GM19043 (cell line): ENCODE results near the gene AHNAK.

Experiments used
- ATAC-seq: cut with Tn5 transposase; IDR thresholded peaks from one replicate; pipeline ENCODE4 v1.9.1; 2021; ENCODE audit warnings: low read depth; ENCODE audit not compliant: unreplicated experiment

The AHNAK gene

DNA sequence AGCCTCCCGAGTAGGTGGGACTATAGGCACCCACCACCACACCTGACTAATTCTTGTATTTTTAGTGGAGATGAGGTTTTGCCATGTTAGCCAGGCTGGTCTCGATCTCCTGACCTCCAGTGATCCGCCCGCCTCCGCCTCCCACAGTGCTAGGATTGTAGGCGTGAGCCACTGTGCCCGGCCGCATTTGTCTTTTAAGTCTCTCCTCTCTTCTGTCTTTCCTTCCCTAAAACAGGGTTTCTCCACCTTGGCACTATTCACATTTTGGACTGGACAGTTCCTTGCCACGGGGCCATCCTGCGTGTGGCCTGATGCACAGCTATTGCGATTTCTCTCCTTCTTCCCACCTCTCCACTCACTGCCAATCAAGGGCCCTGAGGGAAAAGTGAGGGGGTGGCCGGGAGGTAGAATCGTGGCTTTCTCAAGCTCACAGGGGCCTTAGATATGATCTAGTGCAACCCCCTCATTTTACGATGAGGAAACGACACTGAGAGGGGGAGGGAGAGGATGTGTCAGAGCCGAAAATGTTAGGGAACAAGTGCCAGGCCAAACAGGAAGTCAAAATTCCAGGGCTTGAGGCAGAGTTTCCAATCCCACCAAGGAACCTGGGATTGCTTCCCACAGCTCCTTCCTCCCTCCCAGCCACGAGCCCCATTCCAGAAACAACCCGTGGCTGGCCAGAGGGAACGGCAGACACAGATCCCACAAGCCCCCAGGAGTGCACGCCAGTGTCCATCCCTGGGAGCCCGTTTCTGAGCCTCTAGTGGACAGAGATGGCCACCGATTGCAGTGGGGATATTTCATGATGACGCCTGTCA is 106.6 kb downstream of the AHNAK start:
- ATAC-seq: no peak

DNA sequence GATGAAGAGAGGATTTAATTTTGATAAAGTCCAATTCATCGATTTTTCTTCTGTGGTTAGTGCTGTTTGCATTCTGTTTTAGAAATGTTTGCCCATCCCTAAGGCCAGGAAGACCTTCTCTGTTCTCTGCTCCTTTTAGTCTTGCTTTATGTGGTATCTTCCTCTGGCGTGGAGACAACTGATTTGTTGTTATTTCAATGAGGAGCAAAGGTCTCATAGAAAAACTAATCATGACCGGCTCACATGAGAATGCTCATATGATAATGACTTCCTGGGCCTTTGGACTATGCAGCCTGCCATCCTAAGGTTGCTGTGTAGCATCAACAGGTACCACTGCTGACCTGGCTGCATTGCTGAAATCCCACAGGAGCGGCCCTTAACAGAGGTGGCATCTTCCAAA is 108.0 kb downstream of the AHNAK start:
- no peak for ATAC-seq

GRCh38 chr11:62437616-62438015 is 109.0 kb downstream of the AHNAK start:
- ATAC-seq: no peak

GRCh38 chr11:62435846-62436660 is 110.6 kb downstream of the AHNAK start:
- ATAC-seq: no peak

- no peak for ATAC-seq
Measured at GRCh38 chr11:62433904-62434276, 112.7 kb downstream of the AHNAK start.

GRCh38 chr11:62433141-62433903 is 113.3 kb downstream of the AHNAK start:
- no peak for ATAC-seq

- no peak for ATAC-seq
Measured at GRCh38 chr11:62432695-62433094, 113.9 kb downstream of the AHNAK start.

DNA sequence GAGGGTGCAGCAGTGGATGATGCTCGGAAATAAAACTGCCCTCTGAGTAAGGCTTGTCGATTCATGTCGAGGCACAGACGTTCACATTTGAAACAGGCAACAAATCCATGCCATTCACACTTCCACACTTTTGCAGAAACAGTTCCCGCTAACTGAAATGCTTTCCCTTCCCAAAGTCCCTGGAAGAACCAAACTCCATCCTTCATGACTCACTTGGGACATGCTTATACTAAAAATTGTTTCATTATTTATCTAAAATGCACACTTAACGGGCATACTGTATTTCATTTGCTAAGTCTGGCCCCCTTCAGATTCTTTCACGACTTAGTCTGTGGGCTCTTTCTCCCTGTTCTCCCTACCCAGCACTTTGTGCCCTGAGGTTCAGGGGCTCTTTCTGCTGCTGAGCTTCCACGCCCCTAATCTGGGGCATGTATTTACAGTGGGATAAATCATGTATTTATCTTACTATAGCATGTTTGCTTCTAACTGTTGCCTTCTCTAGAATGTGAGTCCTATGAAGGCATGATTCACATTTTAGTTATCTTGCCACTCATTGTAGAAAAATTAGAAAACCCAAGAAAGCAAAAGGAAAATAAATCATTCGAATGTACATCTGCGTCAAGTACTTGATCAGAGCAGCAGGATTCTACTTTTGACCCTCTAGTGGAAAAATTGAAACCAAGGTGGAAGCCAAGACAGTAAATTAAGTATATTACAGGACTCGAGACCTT is 115.3 kb downstream of the AHNAK start:
- ATAC-seq: no peak

GRCh38 chr11:62430425-62430824 is 116.2 kb downstream of the AHNAK start:
- no peak for ATAC-seq

GRCh38 chr11:62428871-62429560 is 117.6 kb downstream of the AHNAK start:
- ATAC-seq: no peak

DNA sequence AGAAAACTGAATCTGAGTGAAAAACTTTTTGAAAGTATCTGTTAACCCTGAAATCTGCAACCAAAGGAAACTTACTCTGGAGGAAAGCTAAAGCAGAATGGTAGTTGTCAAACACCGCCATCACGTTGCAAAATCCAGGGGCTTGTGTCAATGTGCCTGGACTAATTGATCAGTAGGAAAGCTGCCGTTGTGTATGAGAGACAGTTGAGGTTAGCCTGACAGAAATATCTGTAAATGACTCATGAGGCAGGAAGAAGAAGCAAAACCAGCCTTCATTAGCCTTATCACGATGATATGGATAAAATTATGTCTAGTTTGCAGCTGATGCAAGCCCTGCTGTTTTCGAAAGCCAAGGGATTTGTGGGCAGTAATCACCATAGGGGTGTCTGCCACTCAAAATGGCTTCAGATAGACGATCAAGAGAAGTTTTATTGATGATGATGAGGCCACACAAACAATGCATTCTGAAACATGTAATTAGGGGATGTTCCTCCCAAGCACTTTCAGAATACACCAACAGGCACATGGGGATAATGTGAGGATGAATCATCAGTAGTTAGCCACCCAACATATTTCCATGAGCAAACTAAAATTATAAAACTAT is 118.9 kb downstream of the AHNAK start:
- no peak for ATAC-seq

DNA sequence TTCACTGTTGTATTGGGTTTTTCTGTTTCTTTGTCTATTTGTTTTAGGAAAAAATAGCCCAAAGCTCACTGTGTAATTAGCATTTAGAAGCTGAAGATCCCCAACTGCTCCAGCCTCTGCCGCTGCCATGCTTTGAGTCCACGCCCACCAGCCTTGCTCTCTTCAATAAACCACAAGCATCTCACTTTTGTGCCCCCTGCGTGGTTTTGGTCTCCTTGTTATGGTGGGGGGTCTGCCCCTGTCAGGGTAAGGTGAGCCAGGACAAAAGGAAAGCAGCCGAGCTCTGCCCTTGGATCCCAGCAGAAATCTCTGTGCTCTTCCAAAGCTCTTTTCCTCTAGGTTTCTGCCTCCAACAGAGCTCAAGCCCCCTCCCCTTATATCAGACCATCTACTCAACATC is 123.6 kb downstream of the AHNAK start:
- no peak for ATAC-seq

DNA sequence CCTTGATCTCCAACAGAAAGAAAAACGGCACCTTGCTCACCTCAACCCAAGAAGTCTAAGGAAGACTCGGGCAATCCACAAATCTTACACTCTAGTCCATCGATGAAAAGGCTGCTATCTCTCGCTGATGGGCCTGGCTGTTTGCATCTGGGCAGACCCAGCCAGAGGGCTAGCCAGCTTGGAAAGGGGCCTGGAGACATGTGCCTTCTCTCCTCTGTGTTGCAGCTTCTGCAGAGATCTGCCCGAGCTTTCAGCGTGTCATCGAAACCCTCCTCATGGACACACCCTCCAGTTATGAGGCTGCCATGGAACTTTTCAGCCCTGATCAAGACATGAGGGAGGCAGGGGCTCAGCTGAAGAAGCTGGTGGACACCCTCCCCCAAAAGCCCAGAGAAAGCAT is 124.6 kb downstream of the AHNAK start:
- no peak for ATAC-seq

- no peak for ATAC-seq
Measured at GRCh38 chr11:62420882-62421281, 125.7 kb downstream of the AHNAK start.

DNA sequence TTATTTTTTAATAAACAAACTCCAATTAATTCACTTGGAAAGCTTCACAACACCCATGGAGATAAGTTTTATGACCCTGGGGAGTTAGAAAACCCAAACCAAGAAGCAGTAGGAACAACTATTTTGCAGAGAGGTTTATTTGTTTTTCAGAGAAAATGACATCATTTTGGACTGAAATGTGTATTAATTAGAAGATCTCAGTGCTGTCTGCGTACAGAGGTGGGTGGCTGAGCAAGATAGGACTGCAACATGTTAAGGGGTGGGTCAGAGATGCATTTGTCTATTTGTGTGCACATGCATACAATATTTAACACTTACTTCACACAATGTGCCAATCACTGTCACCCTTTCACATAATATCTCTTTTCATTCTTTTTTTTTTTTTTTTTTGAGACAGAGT is 126.7 kb downstream of the AHNAK start:
- ATAC-seq: no peak

DNA sequence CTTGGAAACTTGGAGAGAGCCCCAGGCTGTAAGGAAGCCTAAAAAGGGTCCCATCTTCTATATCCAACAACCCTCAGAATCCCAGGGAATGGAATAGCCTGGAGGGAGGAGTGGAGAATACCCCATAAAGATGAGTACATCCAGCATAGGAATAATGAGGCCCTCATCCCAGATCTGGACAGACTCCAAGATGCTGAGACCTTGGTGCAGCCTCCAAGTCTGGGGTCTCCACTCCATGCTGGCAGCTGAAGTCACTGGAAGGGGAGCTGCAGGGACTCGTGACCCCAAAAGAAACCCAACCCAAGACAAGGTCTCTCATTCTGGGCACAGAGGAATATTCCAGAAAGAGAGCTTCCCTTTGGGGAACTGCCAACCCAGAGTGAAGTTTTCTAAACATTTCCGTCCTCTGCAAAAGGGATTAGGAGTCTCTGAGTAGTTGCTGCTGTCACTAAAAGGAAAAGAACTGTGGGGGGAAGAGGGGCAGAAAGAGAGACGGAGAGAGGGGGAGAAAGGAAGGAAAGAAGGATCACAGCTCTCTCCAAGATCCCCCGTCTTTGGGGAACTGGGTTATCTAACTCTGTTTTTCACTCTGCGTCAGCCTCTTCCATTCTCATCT is 127.2 kb downstream of the AHNAK start:
- no peak for ATAC-seq

DNA sequence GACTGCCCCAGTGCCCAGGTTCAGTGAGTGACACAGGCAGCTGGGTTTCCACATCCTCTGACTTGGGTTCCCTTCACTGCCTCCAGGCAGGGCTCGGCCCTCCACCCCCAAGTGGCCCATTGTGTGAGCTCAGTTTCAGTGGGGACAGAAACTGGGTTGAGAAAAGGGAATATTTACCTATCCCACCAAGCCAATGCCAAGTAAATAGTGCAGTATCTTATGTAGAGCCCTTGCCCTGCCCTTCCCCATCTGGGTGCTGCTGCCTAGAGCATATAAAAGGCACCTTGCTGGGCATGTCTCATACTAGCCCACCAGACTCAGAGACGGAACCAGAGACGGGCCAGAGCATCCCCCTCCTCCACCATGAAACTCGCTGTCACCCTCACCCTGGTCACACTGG is 127.9 kb downstream of the AHNAK start, which contains the start of gene SCGB1A1:
Gene SCGB1A1, plus strand, starts transcription at position 301 of the 400 bp plus-strand sequence. Its CDS starts 63 bp downstream, at position 364.
- ATAC-seq: no peak

DNA sequence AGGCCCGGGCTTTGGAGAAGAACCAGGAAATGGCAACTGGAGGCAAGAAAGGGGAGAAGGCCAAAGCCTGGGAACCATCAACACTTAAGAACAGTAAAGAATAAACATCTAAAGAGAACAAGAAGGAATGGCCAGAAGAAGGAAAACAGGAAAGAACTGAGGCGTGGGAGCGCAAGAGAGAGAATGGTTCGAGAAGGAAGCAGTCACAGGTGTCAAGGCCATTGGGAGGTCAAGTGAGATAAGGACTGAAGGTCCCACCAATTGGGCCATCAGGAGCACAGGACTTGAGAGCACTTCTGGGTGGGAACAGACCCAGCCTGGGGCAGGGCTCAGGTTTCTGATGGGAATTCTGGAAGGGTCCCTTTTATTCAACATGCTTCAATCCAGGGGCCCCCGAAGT is 128.5 kb downstream of the AHNAK start:
- no peak for ATAC-seq

GRCh38 chr11:62416596-62416995 is 130.0 kb downstream of the AHNAK start:
- no peak for ATAC-seq
